ENCODE results near the gene MAN1C1. TPM values are rescaled to one million over a fixed set of nuclear protein-coding genes. Genes with fewer than 3 reads are reported as not detected.
"Not testable (repeated sequence)": the region's sequence is repeated elsewhere in the genome, so short reads cannot be mapped to it uniquely, and the experiment has no call there.

MAN1C1 gene
- total and polyA plus RNA-seq, 9 of the 15 experiments (the other 6 are each of a cell fraction or from before 2014, with no cell fraction given) = 0.04 to 0.44 (median 0.10) TPM; not detected in 3

GRCh38 chr1:25733271-25733670 is 116.7 kb downstream of the MAN1C1 start:
- ATAC-seq = no peak
- Histone ChIP-seq H3K27ac (ENCODE audit: extremely low read depth, low read depth, low read length) (no peak overlapping the region), H3K79me2 (ENCODE audit: control insufficient read depth, insufficient read depth, low read length) (no peaks in the 10 kb centered on the region), H3K4me3 (no peak overlapping the region), H3K9me1 (ENCODE audit: control insufficient read depth, insufficient read depth, low read length) (no peaks in the 10 kb centered on the region), H3K4me2 (ENCODE audit: insufficient read depth, low read length) (no peak overlapping the region), H3K27me3 (ENCODE audit: control insufficient read depth in 2 of 2, insufficient read depth in 2 of 2, low read length in 2 of 2) (peaks cover 25 to 68% of the 10 kb centered on the region in 2 experiments), H3K4me1 (replicated peaks in 1 of 2; ENCODE audit: control insufficient read depth in 2 of 2, insufficient read depth in 2 of 2, low read length in 2 of 2) (no peaks in the 10 kb centered on the region; a peak in 1 of 5 replicates), H3K9me3 (replicated peaks; ENCODE audit: control insufficient read depth, insufficient read depth, low read depth, low read length) (no peaks in the 10 kb centered on the region), H3K9ac (ENCODE audit: insufficient read depth in 1 of 2, low read depth in 2 of 2, low read length in 2 of 2) (no peak overlapping the region), H4K20me1 (replicated peaks; ENCODE audit: control insufficient read depth, insufficient read depth, low read length) (no peaks in the 10 kb centered on the region), H2AFZ (ENCODE audit: low read depth, low read length) (no peak overlapping the region), H3K36me3 (ENCODE audit: control insufficient read depth, insufficient read depth, low read length) (no peaks in the 10 kb centered on the region)
- CTCF ChIA-PET (ENCODE audit: low intra/inter-chr PET ratio) = no interaction called here
- 16% methylated on average over 9 of the region's 9 CpGs for WGBS (ENCODE audit: insufficient coverage, low coverage, missing lambda C conversion rate)
- in situ Hi-C loops (cut with MboI) (no loop called here), intact Hi-C loops (cut with micrococcal nuclease) (no loop called here)
- FAIRE-seq = no peak
- POLR2A ChIA-PET = interaction anchor here (1.0 to 1.9 kb wide), 3 partner anchors 10 to 47 kb away, joined by 3 to 7 read pairs (median 4); no protein-coding TSS in a partner anchor
- no TSS peak for BruUV-seq (replicated peaks)
- DNase-seq (ENCODE audit: extremely low read depth in 1 of 4, low spot score in 3 of 4) = no peak
- TF ChIP-seq ZNF24 (IDR thresholded peaks at IDR 0.05) = 0 out of 2 replicates have a peak, but pooled peaks have one; percentile 42
- no peak for TF ChIP-seq ETS1 (conservative IDR thresholded peaks at IDR 0.05; ENCODE audit: control insufficient read depth, low read depth, low read length)

GRCh38 chr1:25734991-25735390 is 118.4 kb downstream of the MAN1C1 start:
- H2AFZ ChIP-seq (ENCODE audit: low read depth, low read length); H3K4me3 ChIP-seq; intact Hi-C loops (cut with micrococcal nuclease); H3K79me2 ChIP-seq (ENCODE audit: control insufficient read depth, insufficient read depth, low read length); ATAC-seq; H3K4me2 ChIP-seq (ENCODE audit: insufficient read depth, low read length); H3K9me3 ChIP-seq (replicated peaks; ENCODE audit: control insufficient read depth, insufficient read depth, low read depth, low read length); H3K4me1 ChIP-seq (replicated peaks in 1 of 2; ENCODE audit: control insufficient read depth in 2 of 2, insufficient read depth in 2 of 2, low read length in 2 of 2); DNase-seq (ENCODE audit: extremely low read depth in 1 of 4, low spot score in 3 of 4); BruUV-seq (replicated peaks); H3K9me1 ChIP-seq (ENCODE audit: control insufficient read depth, insufficient read depth, low read length); H3K9ac ChIP-seq (ENCODE audit: insufficient read depth in 1 of 2, low read depth in 2 of 2, low read length in 2 of 2); CTCF ChIA-PET (ENCODE audit: low intra/inter-chr PET ratio); H3K27ac ChIP-seq (ENCODE audit: extremely low read depth, low read depth, low read length); in situ Hi-C loops (cut with MboI); FAIRE-seq; H4K20me1 ChIP-seq (replicated peaks; ENCODE audit: control insufficient read depth, insufficient read depth, low read length); H3K36me3 ChIP-seq (ENCODE audit: control insufficient read depth, insufficient read depth, low read length): not testable (repeated sequence)
- POLR2A ChIA-PET = interaction anchor here (1.9 kb wide), 1 partner anchor 8 kb away, joined by 7 read pairs; no protein-coding TSS in a partner anchor
- WGBS (ENCODE audit: insufficient coverage, low coverage, missing lambda C conversion rate) = 3% methylated on average over 10 of the region's 10 CpGs
- H3K27me3 ChIP-seq (ENCODE audit: control insufficient read depth in 2 of 2, insufficient read depth in 2 of 2, low read length in 2 of 2) = peaks cover 32 to 73% of the 10 kb centered on the region in 2 experiments
